Skeletal muscle cell (primary cell): ENCODE data around the gene GYPA.
A peak's percentile ranks its signal among the peaks of the same experiment; 100 is the strongest.
"Not testable (repeated sequence)": the region's sequence is repeated elsewhere in the genome, so short reads cannot be mapped to it uniquely, and the experiment has no call there.

Experiments used
- DNase-seq: peaks from one replicate; pipeline ENCODE4 v3.0.0-alpha.2; 2010; ENCODE audit warnings: low read depth
- H3K4me3 ChIP-seq: 2 replicates; pipeline ENCODE4 v1.5.1; 2011; ENCODE audit warnings: low read depth, mild to moderate bottlenecking, control low read depth, low read length, moderate library complexity

The GYPA gene

DNA sequence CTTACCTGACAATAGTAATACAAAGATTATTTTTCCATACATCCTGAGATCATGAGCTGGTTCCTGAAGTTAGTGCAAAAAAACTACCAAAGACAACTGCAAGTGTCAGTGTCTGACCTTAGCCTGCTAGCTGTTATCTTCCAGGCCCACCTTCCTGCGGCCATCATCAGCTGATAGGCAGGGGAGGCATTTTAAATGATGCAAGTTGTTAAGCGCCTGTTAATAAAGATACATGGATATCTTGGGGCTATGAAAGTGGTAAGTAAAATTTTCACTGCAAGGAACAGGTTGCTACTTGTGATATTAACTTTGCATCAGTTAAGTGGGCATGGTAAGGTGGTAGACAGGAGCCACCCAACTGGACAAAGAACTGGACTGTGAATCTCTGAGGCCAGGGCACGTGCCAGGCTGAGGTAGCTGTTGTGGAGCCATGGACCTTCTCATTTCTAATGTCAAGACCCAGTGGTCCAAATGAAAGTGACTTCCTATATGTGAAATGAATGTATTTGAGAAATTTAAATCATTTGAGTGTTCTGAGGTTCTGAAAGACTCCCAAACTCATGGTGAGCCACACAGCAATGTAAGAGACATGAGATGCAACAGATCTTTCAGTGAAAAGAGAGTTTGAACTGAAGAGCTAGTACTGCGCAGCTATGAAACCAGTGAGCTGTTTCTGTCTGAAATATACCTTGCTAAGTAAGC is at the start of gene GYPA:
Gene GYPA, minus strand, starts transcription at position 125 of the 702 bp plus-strand sequence. Its CDS starts 83 bp downstream, at position 42.
- H3K4me3 ChIP-seq, DNase-seq: not testable (repeated sequence)

- no peak overlapping the region for H3K4me3 ChIP-seq
- no peak for DNase-seq
These were observed 49.5 kb upstream of the GYPA start for GRCh38 chr4:144190009-144190408.

GRCh38 chr4:144189121-144189520 is 48.6 kb upstream of the GYPA start:
- DNase-seq = no peak
- no peak overlapping the region for H3K4me3 ChIP-seq

GRCh38 chr4:144185086-144185485 is 44.6 kb upstream of the GYPA start:
- no peak overlapping the region for H3K4me3 ChIP-seq
- DNase-seq = no peak

GRCh38 chr4:144183165-144183564 is 42.6 kb upstream of the GYPA start:
- no peak overlapping the region for H3K4me3 ChIP-seq
- DNase-seq = no peak

DNA sequence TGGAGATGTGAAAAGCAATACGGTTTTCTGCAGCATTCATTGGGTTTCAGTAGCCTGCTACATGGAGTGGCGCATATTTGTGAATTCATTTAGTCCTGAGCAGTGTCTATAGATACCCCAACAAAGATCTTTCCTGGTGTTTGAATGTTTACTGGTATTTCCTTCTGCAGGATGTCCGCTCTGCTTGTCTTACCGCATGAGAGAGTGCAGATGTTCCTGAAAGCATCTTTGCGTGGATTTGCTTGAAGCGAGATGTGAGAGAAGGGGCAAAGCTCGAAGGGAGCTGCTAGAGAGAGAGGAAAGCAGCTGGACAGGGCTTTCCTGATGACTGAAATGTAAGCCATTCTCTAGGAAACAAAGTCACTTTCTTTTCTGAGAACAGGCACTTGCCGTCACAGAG is 40.9 kb upstream of the GYPA start:
- DNase-seq = no peak
- H3K4me3 ChIP-seq = no peak overlapping the region

GRCh38 chr4:144179152-144179739 is 38.7 kb upstream of the GYPA start:
- no peak for DNase-seq
- no peak overlapping the region for H3K4me3 ChIP-seq

DNA sequence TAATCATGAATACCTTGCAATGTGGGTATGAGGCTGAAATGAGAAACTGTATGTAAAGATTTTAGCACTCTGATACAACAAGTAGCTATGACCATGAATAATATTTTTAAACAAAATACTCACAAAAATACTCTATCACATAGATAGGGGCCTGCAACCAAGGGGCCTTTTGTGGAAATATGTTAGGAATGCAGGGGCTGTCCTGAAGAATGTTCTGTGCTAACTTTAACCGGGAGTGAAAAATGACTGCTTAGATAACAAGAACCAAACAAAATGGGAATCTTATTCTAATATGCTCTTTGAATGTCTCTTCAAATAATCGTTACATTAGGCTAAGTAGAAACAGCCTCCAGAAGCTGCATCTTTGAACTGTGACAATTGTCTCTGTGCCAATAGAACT is 37.9 kb upstream of the GYPA start:
- DNase-seq = no peak
- H3K4me3 ChIP-seq = no peak overlapping the region

- H3K4me3 ChIP-seq = no peak overlapping the region
- peak; percentile 4 for DNase-seq
These were observed 36.0 kb upstream of the GYPA start for GRCh38 chr4:144176476-144176875.

DNA sequence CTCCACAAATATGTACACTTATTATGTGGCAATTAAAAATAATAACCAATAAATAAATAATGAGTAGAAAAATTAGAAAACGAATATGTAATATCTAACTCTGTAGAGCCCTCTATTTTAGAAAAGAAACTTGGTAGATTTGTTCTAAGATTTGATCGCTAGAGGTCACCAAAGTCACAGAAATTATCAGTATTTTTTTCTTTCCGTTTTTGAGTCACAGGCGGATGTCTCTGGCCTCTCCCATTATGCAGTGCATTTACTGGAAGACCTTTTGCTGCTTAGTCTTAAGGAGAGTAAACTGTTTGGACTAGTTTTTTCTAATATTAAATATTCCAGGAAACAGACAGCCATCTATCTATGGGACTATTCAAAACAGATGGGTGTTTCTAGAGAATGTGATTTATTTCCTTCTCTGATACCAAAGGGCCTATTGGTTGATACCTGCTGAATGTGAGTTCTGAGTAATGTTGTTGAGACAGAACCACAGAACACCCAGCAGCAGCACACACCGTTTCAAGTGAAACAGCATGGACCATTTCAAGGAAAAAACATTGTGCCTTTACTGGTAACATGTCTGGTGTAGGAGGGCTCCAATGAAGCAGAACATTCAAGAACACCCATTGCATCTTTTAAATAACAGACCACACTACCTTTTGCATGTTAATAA is 34.0 kb upstream of the GYPA start:
- H3K4me3 ChIP-seq = no peak overlapping the region
- DNase-seq = peak; percentile 14

DNA sequence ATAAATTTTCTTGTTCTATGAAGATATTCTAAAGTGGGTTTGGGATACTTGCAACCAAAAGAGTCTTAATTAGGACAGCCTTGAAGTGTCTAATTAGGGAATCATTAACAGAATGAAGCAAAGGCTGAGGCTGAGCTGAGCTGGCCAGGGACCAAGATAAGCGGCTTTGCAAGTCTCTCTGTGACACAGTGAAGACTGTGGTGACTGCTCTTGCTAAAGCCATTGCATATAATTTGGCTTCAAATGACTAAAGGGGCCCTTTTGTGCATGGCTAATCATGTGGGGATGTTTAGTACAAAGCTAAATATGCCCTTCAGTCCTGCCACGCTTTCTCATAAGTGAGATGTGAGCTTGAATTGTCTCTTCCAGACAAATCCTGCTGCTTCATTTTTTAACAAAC is 31.2 kb upstream of the GYPA start:
- DNase-seq = no peak
- H3K4me3 ChIP-seq = no peak overlapping the region

DNA sequence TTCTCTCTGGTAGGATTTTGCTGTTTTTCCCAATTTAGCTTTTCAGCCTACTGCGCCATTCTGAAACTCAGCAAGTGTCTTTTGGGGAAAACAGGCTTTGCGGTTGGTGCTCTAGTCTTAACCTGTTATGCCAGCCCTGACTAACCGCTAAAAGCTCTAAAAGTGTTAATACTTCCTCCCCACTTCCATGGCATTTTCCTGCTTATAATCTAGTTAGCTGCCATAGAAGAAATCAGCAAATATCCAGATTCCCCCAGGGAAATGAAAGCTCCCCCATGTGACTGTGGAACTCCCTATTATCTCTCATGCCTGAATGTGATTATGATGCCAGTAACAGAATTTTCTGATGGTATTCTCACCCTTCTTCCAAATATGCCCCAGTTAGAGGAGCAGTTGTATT is 28.7 kb upstream of the GYPA start:
- DNase-seq = no peak
- no peak overlapping the region for H3K4me3 ChIP-seq

GRCh38 chr4:144154044-144154443 is 13.5 kb upstream of the GYPA start:
- no peak overlapping the region for H3K4me3 ChIP-seq
- no peak for DNase-seq

GRCh38 chr4:144142690-144143326 is 2.3 kb upstream of the GYPA start:
- H3K4me3 ChIP-seq = not testable (repeated sequence)
- peak; percentile 0 for DNase-seq

- no peak overlapping the region for H3K4me3 ChIP-seq
- DNase-seq = no peak
These were observed 975 bp upstream of the GYPA start for GRCh38 chr4:144141493-144141892.

- not testable (repeated sequence) for DNase-seq, H3K4me3 ChIP-seq
These were observed 527 bp downstream of the GYPA start for GRCh38 chr4:144139991-144140390.

DNA sequence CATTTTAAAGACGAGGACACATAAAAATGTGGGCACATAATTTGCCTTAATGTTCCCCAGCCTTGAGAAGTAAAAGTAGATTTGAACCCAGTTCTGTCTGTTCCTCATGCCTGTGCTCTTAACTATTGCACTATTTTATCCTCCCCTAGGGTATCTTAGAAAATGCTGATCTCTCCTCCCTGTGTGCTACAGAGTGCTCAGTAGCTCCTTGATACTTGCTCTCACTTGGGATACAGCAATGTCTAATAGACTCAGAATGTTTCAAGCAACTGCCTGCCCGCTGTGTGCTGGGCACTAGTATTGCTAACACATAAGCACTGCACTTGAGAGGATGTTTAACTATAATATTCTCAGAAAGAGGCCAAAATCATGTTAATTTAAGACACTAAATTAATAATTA is 971 bp downstream of the GYPA start:
- not testable (repeated sequence) for H3K4me3 ChIP-seq, DNase-seq

GRCh38 chr4:144138239-144138638 is 2.3 kb downstream of the GYPA start:
- not testable (repeated sequence) for H3K4me3 ChIP-seq, DNase-seq

DNA sequence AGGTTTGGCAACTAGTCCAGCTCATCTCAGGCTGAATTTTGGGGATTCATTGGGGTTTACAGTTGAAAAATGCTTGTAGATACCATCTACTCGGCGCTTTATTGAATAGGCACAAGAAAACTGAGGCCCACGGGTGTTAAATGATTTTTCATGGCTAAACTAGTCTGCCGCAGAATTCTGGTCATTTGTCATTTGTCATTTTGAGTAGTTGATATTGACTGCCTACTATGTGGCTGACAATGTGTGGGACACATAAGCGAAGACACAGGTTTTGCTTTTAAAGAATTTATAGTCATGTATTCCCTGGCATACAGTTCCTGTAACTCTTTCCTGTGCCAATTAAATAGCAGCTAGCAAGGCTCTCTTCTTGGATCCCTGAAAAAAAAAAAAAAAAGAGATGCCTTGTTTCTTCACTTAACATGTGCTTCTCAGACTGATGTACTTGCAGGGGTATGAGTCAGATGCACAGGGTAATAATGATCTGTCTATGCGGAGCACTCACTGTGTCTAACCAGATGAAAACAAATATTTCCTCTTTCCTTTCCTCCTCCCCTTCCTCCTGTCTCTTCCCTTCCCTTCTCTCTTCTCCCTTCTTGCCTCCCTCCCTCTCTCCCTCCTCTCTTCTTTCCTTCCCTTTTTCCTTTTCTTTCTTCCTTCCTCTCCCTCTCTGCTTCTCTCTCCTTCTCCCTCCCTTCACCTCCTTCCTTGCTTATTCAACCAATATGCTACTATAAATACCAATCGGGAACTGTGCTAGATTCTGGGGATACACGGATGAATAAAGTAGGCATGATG is 3.2 kb downstream of the GYPA start:
- DNase-seq, H3K4me3 ChIP-seq: not testable (repeated sequence)

DNA sequence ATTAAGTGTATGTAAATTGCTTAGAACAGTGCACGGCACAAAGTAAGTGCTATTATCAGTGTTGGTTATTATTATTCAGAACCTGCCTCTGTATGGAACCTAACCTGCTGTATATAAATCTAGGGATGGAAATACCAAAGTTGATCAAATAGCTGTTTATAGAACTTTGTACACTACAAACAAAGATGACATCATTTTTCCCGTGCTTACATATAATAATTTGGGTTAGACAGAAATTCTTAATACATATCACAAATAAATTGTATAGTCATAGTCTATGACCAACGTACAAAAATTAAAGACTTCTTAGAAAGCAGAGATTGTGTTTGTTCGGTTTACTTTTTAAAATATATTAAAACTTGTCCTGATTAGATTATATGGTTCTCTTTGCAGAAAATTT is 4.3 kb downstream of the GYPA start:
- not testable (repeated sequence) for H3K4me3 ChIP-seq

More for the DNA sequence above, 4.3 kb downstream of the GYPA start:
- DNase-seq = not testable (repeated sequence)
